SK-N-SH (cell line): Measurements from ENCODE around the gene ORC4. TPM values are rescaled to one million over a fixed set of nuclear protein-coding genes. Genes with fewer than 3 reads are reported as not detected.

Experiments used
- CTCF ChIA-PET: fragments of 300-600, 350-600 bp; formaldehyde crosslinking; extraction: SDS; loops from one replicate; lab custom pipeline; 2021; lab: Yijun Ruan, JAX
- POLR2A ChIA-PET: fragments of 350-600 bp; sonication (Branson Sonifier 250); formaldehyde crosslinking; extraction: SDS; loops from one replicate; lab custom pipeline; 2020; ENCODE audit warnings: antibody characterized with exemption, inconsistent platforms; lab: Yijun Ruan, JAX
- DNase-seq: peaks from one replicate; pipeline ENCODE4 v3.0.0; 2012
- H2AFZ ChIP-seq: fragments of 200-600 bp; sonication (generic); 2 replicates; pipeline ENCODE4 v1.8.1; 2016; ENCODE audit warnings: antibody characterized with exemption, mild to moderate bottlenecking, low read depth
- H3F3A ChIP-seq: fragments of 200-600 bp; sonication (generic); replicated peaks from 2 replicates; pipeline ENCODE3; 2016; ENCODE audit warnings: antibody characterized with exemption, mild to moderate bottlenecking; ENCODE audit not compliant: insufficient read depth
- H3K27ac ChIP-seq, 2 experiments: fragments of 200-500 bp in 1 of 2; fragments of 200-600 bp in 1 of 2; sonication (Bioruptor generic) in 1 of 2; sonication (generic), shearing (Covaris generic) in 1 of 2; 2 replicates each; pipeline versions ENCODE4 v1.5.1 to v1.6.1; 2014 to 2016; ENCODE audit warnings: low read depth in 2 of 2, inconsistent platforms in 1 of 2, low read length in 1 of 2, mild to moderate bottlenecking in 1 of 2, mixed read lengths in 1 of 2
- H3K27me3 ChIP-seq: fragments of 200-600 bp; sonication (generic), shearing (Covaris generic); 2 replicates; pipeline ENCODE4 v1.6.1; 2016; ENCODE audit warnings: mixed run types; ENCODE audit not compliant: insufficient read depth
- H3K36me3 ChIP-seq, 2 experiments: fragments of 200-500 bp in 1 of 2; fragments of 200-600 bp in 1 of 2; sonication (Bioruptor generic) in 1 of 2; sonication (generic) in 1 of 2; replicated peaks in 1 of 2; 2 replicates each; pipeline versions ENCODE3 to v1.5.1; 2014 to 2016; ENCODE audit warnings: low read length in 1 of 2, mild to moderate bottlenecking in 1 of 2; ENCODE audit not compliant: insufficient read depth in 2 of 2, control insufficient read depth in 1 of 2
- H3K4me1 ChIP-seq, 2 experiments: fragments of 200-500 bp in 1 of 2; fragments of 200-600 bp in 1 of 2; sonication (Bioruptor generic) in 1 of 2; sonication (generic), shearing (Covaris generic) in 1 of 2; 2 replicates each; pipeline versions ENCODE4 v1.5.1 to v1.6.1; 2014 to 2016; ENCODE audit warnings: low read depth in 1 of 2, low read length in 1 of 2, mixed run types in 1 of 2; ENCODE audit not compliant: insufficient read depth in 2 of 2, control insufficient read depth in 1 of 2
- H3K4me2 ChIP-seq: fragments of 200-600 bp; sonication (generic), shearing (Covaris generic); 2 replicates; pipeline ENCODE4 v1.6.1; 2017; ENCODE audit warnings: mixed run types
- H3K4me3 ChIP-seq, 2 experiments: fragments of 200-500 bp in 1 of 2; fragments of 200-600 bp in 1 of 2; sonication (Bioruptor generic) in 1 of 2; sonication (generic), shearing (Covaris generic) in 1 of 2; 2 replicates each; pipeline versions ENCODE4 v1.5.1 to v1.8.1; 2014 to 2016; ENCODE audit warnings: low read depth in 2 of 2, inconsistent platforms in 1 of 2, low read length in 1 of 2, mild to moderate bottlenecking in 1 of 2, mixed read lengths in 1 of 2, moderate library complexity in 1 of 2
- H3K79me2 ChIP-seq: fragments of 200-600 bp; sonication (generic); 2 replicates; pipeline ENCODE4 v1.8.1; 2017; ENCODE audit warnings: mild to moderate bottlenecking; ENCODE audit not compliant: insufficient read depth
- H3K9ac ChIP-seq: fragments of 200-600 bp; sonication (generic); 2 replicates; pipeline ENCODE4 v1.6.1; 2017; ENCODE audit warnings: mixed run types
- H3K9me2 ChIP-seq: fragments of 200-600 bp; sonication (generic); 2 replicates; pipeline ENCODE4 v1.6.1; 2017; ENCODE audit warnings: mixed run types
- H3K9me3 ChIP-seq: fragments of 200-600 bp; sonication (generic); 2 replicates; pipeline ENCODE4 v1.6.1; 2017; ENCODE audit warnings: mixed run types, mild to moderate bottlenecking, moderate library complexity
- H4K20me1 ChIP-seq: fragments of 200-600 bp; sonication (generic); 2 replicates; pipeline ENCODE4 v1.6.1; 2017; ENCODE audit warnings: mild to moderate bottlenecking, mixed run types; ENCODE audit not compliant: insufficient read depth
- ELF1 ChIP-seq: IDR thresholded peaks from 2 replicates; pipeline ENCODE4 v1.4.0; 2012
- EP300 ChIP-seq, 2 experiments: IDR thresholded peaks; 2 replicates each; pipeline versions ENCODE4 v1.4.0 to v1.6.1; 2012; ENCODE audit warnings: borderline replicate concordance in 1 of 2, low read depth in 1 of 2, low read length in 1 of 2
- FOXJ3 ChIP-seq: sonication (generic); formaldehyde crosslinking; IDR thresholded peaks from 2 replicates; pipeline ENCODE4 v1.5.1; 2020; ENCODE audit warnings: mild to moderate bottlenecking, missing genetic modification reagents
- GATA2 ChIP-seq: sonication (generic); formaldehyde crosslinking; IDR thresholded peaks from 2 replicates; pipeline ENCODE4 v1.5.0; 2020; ENCODE audit warnings: mild to moderate bottlenecking, missing genetic modification reagents
- IRF3 ChIP-seq: fragments of 150-350 bp; IDR thresholded peaks from 2 replicates; pipeline ENCODE4 v1.6.1; 2016; ENCODE audit warnings: mild to moderate bottlenecking, low read depth, low read length
- JUND ChIP-seq: IDR thresholded peaks from 2 replicates; pipeline ENCODE4 v1.4.0; 2012
- MAX ChIP-seq: IDR thresholded peaks from 2 replicates; pipeline ENCODE4 v1.4.0; 2012; ENCODE audit warnings: low read depth
- MEF2A ChIP-seq: IDR thresholded peaks from 2 replicates; pipeline ENCODE4 v1.4.0; 2012; ENCODE audit warnings: low read depth, borderline replicate concordance
- NRF1 ChIP-seq: IDR thresholded peaks from 2 replicates; pipeline ENCODE4 v1.6.1; 2012; ENCODE audit warnings: low read depth, mild to moderate bottlenecking, low read length
- RFX5 ChIP-seq: IDR thresholded peaks from 2 replicates; pipeline ENCODE4 v1.6.1; 2012; ENCODE audit warnings: mild to moderate bottlenecking, improper control_type of control experiment, low read length
- RXRA ChIP-seq: IDR thresholded peaks from 2 replicates; pipeline ENCODE4 v1.4.0; 2012; ENCODE audit warnings: low read depth, mild to moderate bottlenecking, borderline replicate concordance
- SIN3A ChIP-seq: IDR thresholded peaks from 2 replicates; pipeline ENCODE4 v1.6.1; 2012; ENCODE audit warnings: low read depth, mild to moderate bottlenecking, low read length, moderate library complexity, borderline replicate concordance
- SMC3 ChIP-seq: IDR thresholded peaks from 2 replicates; pipeline ENCODE4 v1.6.1; 2012; ENCODE audit warnings: low read depth, low read length, improper control_type of control experiment
- TAF1 ChIP-seq: IDR thresholded peaks from 2 replicates; pipeline ENCODE4 v1.6.1; 2012; ENCODE audit warnings: low read depth, mild to moderate bottlenecking, low read length, moderate library complexity, borderline replicate concordance
- TEAD4 ChIP-seq: IDR thresholded peaks from 2 replicates; pipeline ENCODE4 v1.4.0; 2012; ENCODE audit warnings: mild to moderate bottlenecking, borderline replicate concordance; ENCODE audit not compliant: insufficient read depth
- YY1 ChIP-seq: IDR thresholded peaks from 2 replicates; pipeline ENCODE4 v1.4.0; 2012; ENCODE audit warnings: low read depth, mild to moderate bottlenecking
- WGBS: methylation state at CpG from one replicate; pipeline ENCODE4 v1.1.6; 2017; ENCODE audit warnings: low lambda C conversion rate; 5-methylcytosine and 5-hydroxymethylcytosine counted together
- polyA plus RNA-seq, 3 experiments: library from polyadenylated mRNA; depleted of rRNA; stranded (reverse); fragments of >200 nt; gene quantifications; 2 replicates each; pipeline ENCODE4 v1.2.3, GENCODE V29; 2012
- TF ChIP-seq, protein P1 (sequence below): fragments of 150-350 bp; IDR thresholded peaks from 2 replicates; pipeline ENCODE4 v1.6.1; 2017; ENCODE audit warnings: antibody characterized with exemption, low read length, low read depth, borderline replicate concordance
- TF ChIP-seq, protein P2 (sequence below): IDR thresholded peaks from 2 replicates; pipeline ENCODE4 v1.4.0; 2012; ENCODE audit warnings: low read depth, borderline replicate concordance

The ORC4 gene
- polyA plus RNA-seq, 1 of the 3 experiments (the other 2 are of a cell fraction): 15.2 TPM

DNA sequence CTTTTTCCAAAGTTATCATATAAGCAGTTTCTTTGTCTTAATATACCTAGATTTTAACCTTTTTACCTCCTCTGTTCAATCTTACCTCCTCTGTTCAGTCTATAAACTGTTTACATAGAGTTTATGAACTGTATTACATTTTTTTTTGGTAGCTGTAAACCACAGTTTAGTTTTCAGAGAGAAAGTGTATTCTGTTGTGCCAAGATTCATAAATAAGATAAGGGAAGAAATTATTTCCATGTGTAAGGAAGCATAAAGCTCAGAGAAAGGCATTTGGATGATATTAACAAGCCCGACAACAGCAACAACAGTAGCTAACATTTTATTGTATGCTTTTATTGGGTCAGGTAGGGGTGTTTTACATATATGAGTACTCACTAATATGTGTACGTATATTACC is 104.5 kb downstream of the ORC4 start:
- H3K79me2 ChIP-seq: no peaks in the 10 kb centered on the region
- H2AFZ ChIP-seq: no peak overlapping the region
- H3K9ac ChIP-seq: no peak overlapping the region
- H3K27me3 ChIP-seq: no peaks in the 10 kb centered on the region
- peaks cover 13 to 22% of the 10 kb centered on the region in 2 experiments for H3K36me3 ChIP-seq
- no peaks in the 10 kb centered on the region for H3K9me3 ChIP-seq
- no peaks in the 10 kb centered on the region for H4K20me1 ChIP-seq
- WGBS: 88% methylated on average over 2 of the region's 2 CpGs
- peaks cover 16 to 20% of the 10 kb centered on the region in 2 experiments; a peak in 3 of 4 replicates for H3K4me1 ChIP-seq
- DNase-seq: no peak
- H3K4me3 ChIP-seq: no peak overlapping the region
- H3K4me2 ChIP-seq: no peak overlapping the region
- no peak for TF ChIP-seq ELF1
- no peak for TF ChIP-seq SIN3A
- TF ChIP-seq YY1: no peak
- no peak for TF ChIP-seq TEAD4
- peak; percentile 20; the same call in 1 of the 2 replicates for TF ChIP-seq GATA2 (CRISPR knock-in tag)
- no peak for TF ChIP-seq RXRA
- POLR2A ChIA-PET: interaction anchor here (0.6 kb wide), 1 partner anchor 73 kb away, joined by 3 read pairs; no protein-coding TSS in a partner anchor
- H3K9me2 ChIP-seq: no peaks in the 10 kb centered on the region
- CTCF ChIA-PET: interaction anchor here (1.0 to 1.4 kb wide), 4 partner anchors 21 to 1183 kb away, joined by 3 to 4 read pairs (median 4); no protein-coding TSS in a partner anchor
- peaks cover 5% of the 10 kb centered on the region for H3F3A ChIP-seq
- H3K27ac ChIP-seq: peak overlapping the region in 1 of 2 experiments; percentile 22; a peak in 1 of 4 replicates

DNA sequence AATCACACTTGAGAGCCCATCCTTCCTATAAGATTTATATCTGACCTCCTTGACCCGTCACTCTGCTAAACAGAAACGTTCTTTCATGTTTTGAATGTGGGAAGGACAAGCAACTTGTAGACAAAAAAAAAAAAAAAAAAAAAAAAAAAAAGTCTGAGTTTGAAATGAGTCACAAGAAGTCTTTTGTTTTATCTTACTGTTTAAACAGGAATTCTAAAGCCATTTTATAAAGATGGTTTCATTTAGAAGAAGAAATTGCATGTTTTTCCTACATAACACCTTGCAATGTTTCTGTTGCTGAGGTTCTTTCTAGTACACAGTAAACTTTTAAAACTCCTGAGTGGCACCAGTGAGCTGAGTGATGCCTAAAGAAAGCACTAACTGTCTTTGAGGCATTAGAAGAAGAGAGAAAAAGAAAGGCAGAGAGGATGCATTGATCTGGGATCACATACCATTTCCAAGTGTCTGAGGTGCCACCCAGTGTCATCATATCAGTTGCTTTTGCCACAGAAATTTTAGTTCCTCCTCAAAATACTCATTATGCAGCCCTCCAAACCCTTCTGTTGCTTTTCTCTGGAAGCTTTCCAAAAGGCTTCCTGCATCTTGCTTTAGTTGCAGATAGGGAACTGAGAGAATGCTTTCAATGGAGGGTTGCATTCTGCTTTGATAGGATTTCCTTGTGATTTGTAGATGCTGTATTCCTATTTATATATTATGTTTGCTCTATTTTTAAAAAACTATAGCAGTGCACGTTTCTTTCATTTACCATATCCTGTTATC is 106.6 kb downstream of the ORC4 start:
- DNase-seq: no peak

More for the DNA sequence above, 106.6 kb downstream of the ORC4 start:
- H3F3A ChIP-seq: peaks cover 5% of the 10 kb centered on the region
- no peak for TF ChIP-seq ELF1
- no peak for TF ChIP-seq MAX
- TF ChIP-seq NRF1: no peak
- TF ChIP-seq FOXJ3 (CRISPR knock-in tag): no peak
- no peak for TF ChIP-seq SMC3
- no peak for TF ChIP-seq TAF1
- TF ChIP-seq GATA2 (CRISPR knock-in tag): no peak
- TF ChIP-seq RFX5: no peak
- TF ChIP-seq JUND: no peak
- TF ChIP-seq SIN3A: no peak
- TF ChIP-seq MEF2A: no peak
- TF ChIP-seq, protein P1, sequence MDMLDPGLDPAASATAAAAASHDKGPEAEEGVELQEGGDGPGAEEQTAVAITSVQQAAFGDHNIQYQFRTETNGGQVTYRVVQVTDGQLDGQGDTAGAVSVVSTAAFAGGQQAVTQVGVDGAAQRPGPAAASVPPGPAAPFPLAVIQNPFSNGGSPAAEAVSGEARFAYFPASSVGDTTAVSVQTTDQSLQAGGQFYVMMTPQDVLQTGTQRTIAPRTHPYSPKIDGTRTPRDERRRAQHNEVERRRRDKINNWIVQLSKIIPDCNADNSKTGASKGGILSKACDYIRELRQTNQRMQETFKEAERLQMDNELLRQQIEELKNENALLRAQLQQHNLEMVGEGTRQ: no peak
- TF ChIP-seq, protein P2, sequence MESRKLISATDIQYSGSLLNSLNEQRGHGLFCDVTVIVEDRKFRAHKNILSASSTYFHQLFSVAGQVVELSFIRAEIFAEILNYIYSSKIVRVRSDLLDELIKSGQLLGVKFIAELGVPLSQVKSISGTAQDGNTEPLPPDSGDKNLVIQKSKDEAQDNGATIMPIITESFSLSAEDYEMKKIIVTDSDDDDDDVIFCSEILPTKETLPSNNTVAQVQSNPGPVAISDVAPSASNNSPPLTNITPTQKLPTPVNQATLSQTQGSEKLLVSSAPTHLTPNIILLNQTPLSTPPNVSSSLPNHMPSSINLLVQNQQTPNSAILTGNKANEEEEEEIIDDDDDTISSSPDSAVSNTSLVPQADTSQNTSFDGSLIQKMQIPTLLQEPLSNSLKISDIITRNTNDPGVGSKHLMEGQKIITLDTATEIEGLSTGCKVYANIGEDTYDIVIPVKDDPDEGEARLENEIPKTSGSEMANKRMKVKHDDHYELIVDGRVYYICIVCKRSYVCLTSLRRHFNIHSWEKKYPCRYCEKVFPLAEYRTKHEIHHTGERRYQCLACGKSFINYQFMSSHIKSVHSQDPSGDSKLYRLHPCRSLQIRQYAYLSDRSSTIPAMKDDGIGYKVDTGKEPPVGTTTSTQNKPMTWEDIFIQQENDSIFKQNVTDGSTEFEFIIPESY: no peak
- TF ChIP-seq EP300 (IDR thresholded peaks at IDR 0.05; ENCODE audit: borderline replicate concordance in 1 of 2, low read depth in 1 of 2, low read length in 1 of 2): no peak
- TF ChIP-seq IRF3: no peak
- no peak for TF ChIP-seq TEAD4
- no peaks in the 10 kb centered on the region for H3K27me3 ChIP-seq
- WGBS: 49% methylated on average over 3 of the region's 3 CpGs
- H3K4me3 ChIP-seq: no peak overlapping the region
- peak overlapping the region; percentile 11 to 35; a peak in 2 of 4 replicates for H3K27ac ChIP-seq
- ChIA-PET POLR2A (no interaction called here), CTCF (interaction anchor here (1.0 to 3.3 kb wide), 3 partner anchors 12 to 831 kb away, joined by 3 to 31 read pairs (median 10); no protein-coding TSS in a partner anchor)
- H3K9me3 ChIP-seq: no peaks in the 10 kb centered on the region
- no peaks in the 10 kb centered on the region for H4K20me1 ChIP-seq
- peaks cover 16 to 20% of the 10 kb centered on the region in 2 experiments; a peak in 3 of 4 replicates for H3K4me1 ChIP-seq
- H3K9me2 ChIP-seq: no peaks in the 10 kb centered on the region
- peak overlapping the region; percentile 52; the same call in 1 of the 2 replicates for H2AFZ ChIP-seq
- no peak overlapping the region for H3K9ac ChIP-seq
- peaks cover 13% of the 10 kb centered on the region in 2 experiments for H3K36me3 ChIP-seq
- peak overlapping the region; percentile 37; the same call in 1 of the 2 replicates for H3K4me2 ChIP-seq
- H3K79me2 ChIP-seq: no peaks in the 10 kb centered on the region
